HT1080 (cell line): ENCODE results near the gene CHD5. TPM values are rescaled to one million over a fixed set of nuclear protein-coding genes. Genes with fewer than 3 reads are reported as not detected.
A peak's percentile ranks its signal among the peaks of the same experiment; 100 is the strongest.
"Not testable (repeated sequence)": the region's sequence is repeated elsewhere in the genome, so short reads cannot be mapped to it uniquely, and the experiment has no call there.

Experiments
- DNase-seq: peaks from one replicate; pipeline ENCODE4 v3.0.0-alpha.2; 2015; ENCODE audit warnings: low read depth
- total RNA-seq: library from RNA; depleted of rRNA; stranded (reverse); fragments of >200 nt; shearing (Covaris generic); gene quantifications from 2 replicates; pipeline ENCODE4 v1.2.3, GENCODE V29; 2014

Gene CHD5
- total RNA-seq, 1 experiment from 2014 or later, result not detected

GRCh38 chr1:6087377-6087772, 92.7 kb downstream of the CHD5 start:
- no peak for DNase-seq

- no peak for DNase-seq
These were observed 93.3 kb downstream of the CHD5 start for GRCh38 chr1:6086762-6087376.

- DNase-seq, result no peak
These were observed 93.8 kb downstream of the CHD5 start for GRCh38 chr1:6086358-6086757.

- DNase-seq, result no peak
These were observed 94.5 kb downstream of the CHD5 start for GRCh38 chr1:6085666-6086065.

- no peak for DNase-seq
These were observed 95.2 kb downstream of the CHD5 start for GRCh38 chr1:6084781-6085495.

GRCh38 chr1:6083801-6084446, 96.2 kb downstream of the CHD5 start:
- no peak for DNase-seq

- DNase-seq, result no peak
These were observed 96.7 kb downstream of the CHD5 start for GRCh38 chr1:6083385-6083784.

GRCh38 chr1:6082430-6082971, 97.6 kb downstream of the CHD5 start:
- no peak for DNase-seq

- no peak for DNase-seq
These were observed 98.2 kb downstream of the CHD5 start for GRCh38 chr1:6081901-6082300.

GRCh38 chr1:6080469-6080868, 99.7 kb downstream of the CHD5 start:
- DNase-seq, result no peak

GRCh38 chr1:6077919-6078318, 102.2 kb downstream of the CHD5 start:
- no peak for DNase-seq

GRCh38 chr1:6077506-6077905, 102.6 kb downstream of the CHD5 start:
- no peak for DNase-seq

GRCh38 chr1:6077061-6077460, 103.1 kb downstream of the CHD5 start:
- DNase-seq, result not testable (repeated sequence)

GRCh38 chr1:6075748-6076147, 104.4 kb downstream of the CHD5 start:
- DNase-seq, result peak; percentile 51

- no peak for DNase-seq
These were observed 105.8 kb downstream of the CHD5 start for GRCh38 chr1:6074192-6074901.

- DNase-seq, result no peak
These were observed 106.6 kb downstream of the CHD5 start for GRCh38 chr1:6073480-6074053.

GRCh38 chr1:6072774-6073479, 107.2 kb downstream of the CHD5 start:
- no peak for DNase-seq

GRCh38 chr1:6071219-6071618, 108.9 kb downstream of the CHD5 start:
- no peak for DNase-seq

- DNase-seq, result peak; percentile 26
These were observed 109.6 kb downstream of the CHD5 start for GRCh38 chr1:6070450-6070974.

- no peak for DNase-seq
These were observed 110.5 kb downstream of the CHD5 start for GRCh38 chr1:6069573-6069972.
